OCI-LY1 (cell line): ENCODE results near the gene TMEM263.

ENCODE experiments used
- H2AFZ ChIP-seq: fragments of 200-600 bp; sonication (generic), shearing (Covaris generic); 2 replicates; pipeline ENCODE4 v1.6.0; 2014; ENCODE audit warnings: antibody characterized with exemption, mild to moderate bottlenecking, low read length
- H3F3A ChIP-seq: fragments of 200-600 bp; sonication (generic), shearing (Covaris generic); 2 replicates; pipeline ENCODE4 v1.6.0; 2014; ENCODE audit warnings: mild to moderate bottlenecking, antibody characterized with exemption, low read length, moderate library complexity; ENCODE audit not compliant: insufficient read depth
- H3K27ac ChIP-seq: fragments of 200-600 bp; sonication (generic); 2 replicates; pipeline ENCODE4 v1.5.1; 2014; ENCODE audit warnings: low read length, mixed run types, mild to moderate bottlenecking, low read depth; ENCODE audit not compliant: poor library complexity, severe bottlenecking
- H3K27me3 ChIP-seq: fragments of 200-600 bp; sonication (generic); 2 replicates; pipeline ENCODE4 v1.6.0; 2014; ENCODE audit warnings: antibody characterized with exemption, mild to moderate bottlenecking, low read length, moderate library complexity; ENCODE audit not compliant: insufficient read depth
- H3K36me3 ChIP-seq: fragments of 200-600 bp; sonication (generic); 2 replicates; pipeline ENCODE4 v1.6.1; 2014; ENCODE audit warnings: mild to moderate bottlenecking, antibody characterized with exemption, low read length, moderate library complexity, mixed read lengths; ENCODE audit not compliant: insufficient read depth
- H3K4me1 ChIP-seq: fragments of 200-600 bp; sonication (generic); 2 replicates; pipeline ENCODE4 v1.5.1; 2014; ENCODE audit warnings: mild to moderate bottlenecking, low read length, moderate library complexity; ENCODE audit not compliant: insufficient read depth, severe bottlenecking
- H3K4me2 ChIP-seq: fragments of 200-600 bp; sonication (generic), shearing (Covaris generic); 2 replicates; pipeline ENCODE4 v1.6.1; 2014; ENCODE audit warnings: low read length
- H3K4me3 ChIP-seq: fragments of 200-600 bp; sonication (generic); 2 replicates; pipeline ENCODE4 v1.5.1; 2014; ENCODE audit warnings: low read length, low read depth, mild to moderate bottlenecking, mixed read lengths; ENCODE audit not compliant: poor library complexity, severe bottlenecking
- H3K79me2 ChIP-seq: fragments of 200-600 bp; shearing (Covaris generic); 2 replicates; pipeline ENCODE4 v1.6.1; 2016; ENCODE audit warnings: mixed run types, low read length, mixed read lengths; ENCODE audit not compliant: insufficient read depth
- H3K9ac ChIP-seq: fragments of 200-600 bp; sonication (generic), shearing (Covaris generic); 2 replicates; pipeline ENCODE4 v1.6.1; 2014; ENCODE audit warnings: mild to moderate bottlenecking, low read length, mixed read lengths
- H3K9me2 ChIP-seq: fragments of 200-600 bp; sonication (generic), shearing (Covaris generic); 2 replicates; pipeline ENCODE4 v1.6.1; 2014; ENCODE audit warnings: low read depth, mild to moderate bottlenecking, low read length, mixed read lengths
- H3K9me3 ChIP-seq: fragments of 200-600 bp; shearing (Covaris generic); 2 replicates; pipeline ENCODE4 v1.6.1; 2014; ENCODE audit warnings: low read length, mixed read lengths
- H4K20me1 ChIP-seq: fragments of 200-600 bp; sonication (generic), shearing (Covaris generic); 2 replicates; pipeline ENCODE4 v1.6.0; 2016; ENCODE audit warnings: mild to moderate bottlenecking, low read length; ENCODE audit not compliant: insufficient read depth
- EZH2 ChIP-seq: fragments of 200-600 bp; sonication (generic), shearing (Covaris generic); IDR thresholded peaks from 2 replicates; pipeline ENCODE4 v1.8.0; 2017; ENCODE audit warnings: borderline replicate concordance, mixed run types, mild to moderate bottlenecking, antibody characterized with exemption, low read length, moderate library complexity, mixed read lengths
- TF ChIP-seq, protein P1 (sequence below): fragments of 200-600 bp; sonication (generic), shearing (Covaris generic); IDR thresholded peaks from 2 replicates; pipeline ENCODE4 v1.5.1; 2017; ENCODE audit warnings: mild to moderate bottlenecking, antibody characterized with exemption, low read length, moderate library complexity, mixed read lengths

Gene TMEM263

DNA sequence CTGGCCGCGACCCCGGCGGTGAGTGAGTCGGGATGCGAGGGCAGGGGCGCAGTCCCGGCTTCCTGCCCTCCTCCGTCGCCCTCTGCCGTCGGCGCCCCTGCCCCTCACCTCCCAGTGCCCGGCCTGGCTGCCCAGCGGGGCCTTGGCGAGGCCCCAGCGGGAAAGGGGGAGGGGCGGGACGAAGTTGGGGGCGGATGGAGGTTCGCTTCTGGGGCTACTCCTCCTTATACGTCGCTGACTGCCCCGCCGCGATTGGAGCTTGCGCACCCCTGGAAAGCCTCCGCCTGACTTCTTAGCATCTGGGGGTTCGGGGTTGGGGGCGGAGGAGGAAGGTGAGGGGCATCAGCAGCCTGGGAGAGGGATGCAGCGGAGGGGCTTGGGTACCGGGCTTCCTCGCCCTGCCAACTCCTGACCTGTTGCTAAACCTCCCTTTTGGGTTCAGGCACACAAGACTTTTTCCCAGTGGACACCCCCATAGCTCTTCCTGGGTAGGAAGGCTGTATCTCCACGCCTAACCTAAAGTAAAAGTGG is 406 bp downstream of the TMEM263 start:
- H3K4me2 ChIP-seq, result peak overlapping the region; percentile 87
- no peak overlapping the region for H3K27ac ChIP-seq
- TF ChIP-seq, protein P1, sequence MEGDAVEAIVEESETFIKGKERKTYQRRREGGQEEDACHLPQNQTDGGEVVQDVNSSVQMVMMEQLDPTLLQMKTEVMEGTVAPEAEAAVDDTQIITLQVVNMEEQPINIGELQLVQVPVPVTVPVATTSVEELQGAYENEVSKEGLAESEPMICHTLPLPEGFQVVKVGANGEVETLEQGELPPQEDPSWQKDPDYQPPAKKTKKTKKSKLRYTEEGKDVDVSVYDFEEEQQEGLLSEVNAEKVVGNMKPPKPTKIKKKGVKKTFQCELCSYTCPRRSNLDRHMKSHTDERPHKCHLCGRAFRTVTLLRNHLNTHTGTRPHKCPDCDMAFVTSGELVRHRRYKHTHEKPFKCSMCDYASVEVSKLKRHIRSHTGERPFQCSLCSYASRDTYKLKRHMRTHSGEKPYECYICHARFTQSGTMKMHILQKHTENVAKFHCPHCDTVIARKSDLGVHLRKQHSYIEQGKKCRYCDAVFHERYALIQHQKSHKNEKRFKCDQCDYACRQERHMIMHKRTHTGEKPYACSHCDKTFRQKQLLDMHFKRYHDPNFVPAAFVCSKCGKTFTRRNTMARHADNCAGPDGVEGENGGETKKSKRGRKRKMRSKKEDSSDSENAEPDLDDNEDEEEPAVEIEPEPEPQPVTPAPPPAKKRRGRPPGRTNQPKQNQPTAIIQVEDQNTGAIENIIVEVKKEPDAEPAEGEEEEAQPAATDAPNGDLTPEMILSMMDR, result no peak
- no peak for TF ChIP-seq EZH2
- no peaks in the 10 kb centered on the region; the same call in 1 of the 2 replicates for H3F3A ChIP-seq
- H3K4me1 ChIP-seq, result peaks cover 21% of the 10 kb centered on the region
- no peaks in the 10 kb centered on the region for H4K20me1 ChIP-seq
- peak overlapping the region; percentile 97 for H3K4me3 ChIP-seq
- no peaks in the 10 kb centered on the region for H3K9me3 ChIP-seq
- peak overlapping the region; percentile 85 for H3K9ac ChIP-seq
- peaks cover 7% of the 10 kb centered on the region; the same call in 1 of the 2 replicates for H3K79me2 ChIP-seq
- H3K9me2 ChIP-seq, result no peaks in the 10 kb centered on the region
- H3K36me3 ChIP-seq, result no peaks in the 10 kb centered on the region
- H2AFZ ChIP-seq, result no peak overlapping the region
- H3K27me3 ChIP-seq, result no peaks in the 10 kb centered on the region

- Histone ChIP-seq H3K36me3 (no peaks in the 10 kb centered on the region), H3K4me2 (peak overlapping the region; percentile 87), H3K9me2 (no peaks in the 10 kb centered on the region), H4K20me1 (no peaks in the 10 kb centered on the region), H3K9ac (peak overlapping the region; percentile 85), H3K4me1 (peaks cover 21% of the 10 kb centered on the region), H2AFZ (no peak overlapping the region), H3K27ac (peak overlapping the region; percentile 58), H3K27me3 (no peaks in the 10 kb centered on the region), H3F3A (no peaks in the 10 kb centered on the region; the same call in 1 of the 2 replicates), H3K79me2 (peaks cover 7% of the 10 kb centered on the region; the same call in 1 of the 2 replicates), H3K9me3 (no peaks in the 10 kb centered on the region), H3K4me3 (peak overlapping the region; percentile 97)
- TF ChIP-seq, protein P1, result no peak
- no peak for TF ChIP-seq EZH2
Measured at GRCh38 chr12:106957583-106957982, 1.9 kb downstream of the TMEM263 start.

- Histone ChIP-seq H3K27ac (no peak overlapping the region), H3K4me3 (no peak overlapping the region), H3K79me2 (peaks cover 7% of the 10 kb centered on the region; the same call in 1 of the 2 replicates), H3K27me3 (no peaks in the 10 kb centered on the region), H3K4me1 (peaks cover 14% of the 10 kb centered on the region), H3K9ac (no peak overlapping the region), H4K20me1 (no peaks in the 10 kb centered on the region), H3K9me2 (no peaks in the 10 kb centered on the region), H2AFZ (no peak overlapping the region), H3K9me3 (no peaks in the 10 kb centered on the region), H3K36me3 (no peaks in the 10 kb centered on the region), H3F3A (no peaks in the 10 kb centered on the region; the same call in 1 of the 2 replicates), H3K4me2 (no peak overlapping the region)
- no peak for TF ChIP-seq EZH2
- TF ChIP-seq, protein P1, result no peak
Measured at GRCh38 chr12:106960443-106960842, 4.7 kb downstream of the TMEM263 start.
